HG03342 (cell line): Measurements from ENCODE around the gene TXLNG.

Source experiments
- ATAC-seq: cut with Tn5 transposase; IDR thresholded peaks from one replicate; pipeline ENCODE4 v1.9.1; 2021; ENCODE audit warnings: mild to moderate bottlenecking, moderate library complexity; ENCODE audit not compliant: unreplicated experiment

TXLNG gene

GRCh38 chrX:16838202-16839066, 52.2 kb downstream of the TXLNG start:
- ATAC-seq = no peak

- no peak for ATAC-seq
Observed at GRCh38 chrX:16839219-16839851, 53.1 kb downstream of the TXLNG start.

- ATAC-seq = no peak
Observed at GRCh38 chrX:16839852-16840460, 53.7 kb downstream of the TXLNG start.

- ATAC-seq = no peak
Observed at GRCh38 chrX:16842684-16843083, 56.4 kb downstream of the TXLNG start.

GRCh38 chrX:16843208-16843909, 57.1 kb downstream of the TXLNG start:
- ATAC-seq = no peak

- ATAC-seq = no peak
Observed at GRCh38 chrX:16845686-16846085, 59.4 kb downstream of the TXLNG start.

- ATAC-seq = no peak
Observed at GRCh38 chrX:16848541-16848940, 62.3 kb downstream of the TXLNG start.

- no peak for ATAC-seq
Observed at GRCh38 chrX:16851421-16851820, 65.2 kb downstream of the TXLNG start.

GRCh38 chrX:16851827-16852226, 65.6 kb downstream of the TXLNG start:
- ATAC-seq = no peak

GRCh38 chrX:16852617-16853179, 66.4 kb downstream of the TXLNG start:
- ATAC-seq = no peak

GRCh38 chrX:16853537-16853936, 67.3 kb downstream of the TXLNG start:
- ATAC-seq = no peak

- ATAC-seq = peak; percentile 32
Observed at GRCh38 chrX:16855363-16856075, 69.3 kb downstream of the TXLNG start.

GRCh38 chrX:16856076-16856404, 69.8 kb downstream of the TXLNG start:
- peak; percentile 69 for ATAC-seq

GRCh38 chrX:16856744-16857143, 70.5 kb downstream of the TXLNG start:
- no peak for ATAC-seq

GRCh38 chrX:16862829-16863228, 76.6 kb downstream of the TXLNG start:
- ATAC-seq = no peak

- ATAC-seq = no peak
Observed at GRCh38 chrX:16867947-16868346, 81.7 kb downstream of the TXLNG start.

- no peak for ATAC-seq
Observed at GRCh38 chrX:16868920-16869319, 82.7 kb downstream of the TXLNG start.

- peak; percentile 40 for ATAC-seq
Observed at GRCh38 chrX:16869393-16870094, 83.3 kb downstream of the TXLNG start.

GRCh38 chrX:16870095-16870861, 84.0 kb downstream of the TXLNG start, which contains the start of gene RBBP7:
Gene RBBP7 (minus strand): TSS chrX:16870362. CDS start chrX:16870053, 309 bp downstream.
- ATAC-seq = peak; percentile 81
